NCI-H2107 (cell line): ENCODE data around the gene ADAMTSL3.

Source experiments
- DNase-seq: peaks from one replicate; lab custom pipeline; 2025; lab: John Stamatoyannopoulos, UW

ADAMTSL3 gene

DNA sequence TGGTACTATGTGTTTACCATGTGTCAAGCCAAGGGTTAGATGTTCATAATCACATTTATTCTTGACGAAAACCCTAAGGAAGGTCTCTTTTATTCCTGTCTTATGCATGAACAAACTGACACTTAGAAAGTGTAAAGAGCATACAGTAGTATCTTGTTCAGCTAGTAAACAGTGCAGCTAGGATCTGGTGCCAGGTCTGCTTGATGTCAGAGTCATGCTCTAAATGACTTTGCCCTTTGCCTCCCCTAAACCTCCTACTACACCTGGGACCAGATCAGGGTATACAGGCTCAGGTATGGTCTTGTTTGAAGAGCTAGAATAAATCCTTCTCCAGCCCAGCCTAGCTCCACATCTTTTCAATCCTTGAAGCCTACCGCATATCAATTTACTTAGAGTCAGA is 232.4 kb downstream of the ADAMTSL3 start:
- DNase-seq = no peak

- DNase-seq = no peak
These were observed 233.5 kb downstream of the ADAMTSL3 start for GRCh38 chr15:83887404-83887803.

DNA sequence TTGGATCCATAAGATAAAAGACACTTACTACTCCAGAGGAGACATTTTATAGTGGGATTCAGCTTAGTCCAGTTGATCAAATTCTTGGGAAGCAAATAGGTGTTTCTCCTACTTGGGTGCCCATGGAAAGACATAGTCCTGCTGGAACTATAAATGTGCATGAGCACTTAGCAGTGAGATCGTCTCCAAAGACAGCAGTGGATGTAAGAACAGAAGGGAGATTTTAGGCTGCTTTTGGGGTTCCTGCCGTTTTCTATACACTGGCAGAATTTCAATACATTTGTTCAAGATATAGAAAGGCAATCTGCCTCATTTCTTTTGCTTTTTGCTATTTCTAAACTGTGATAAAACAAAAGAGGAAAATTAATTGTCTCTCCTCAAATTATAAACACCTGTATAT is 234.0 kb downstream of the ADAMTSL3 start:
- DNase-seq = no peak

DNA sequence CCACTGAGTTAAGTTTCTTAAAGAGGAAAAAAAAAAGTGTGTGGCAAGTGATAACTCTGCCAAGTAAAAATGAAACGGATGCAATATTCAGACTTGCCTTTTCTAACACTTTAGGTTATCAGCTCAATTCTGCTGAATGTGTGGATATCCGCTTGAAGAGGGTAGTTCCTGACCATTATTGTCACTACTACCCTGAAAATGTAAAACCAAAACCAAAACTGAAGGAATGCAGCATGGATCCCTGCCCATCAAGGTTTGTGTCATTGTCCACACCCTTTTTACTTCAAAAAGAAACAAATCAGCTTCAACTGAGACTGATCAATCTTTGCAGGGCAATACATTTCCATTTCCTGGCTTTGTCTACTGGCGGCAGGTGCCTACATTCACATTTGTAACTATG is 236.1 kb downstream of the ADAMTSL3 start:
- DNase-seq = no peak

GRCh38 chr15:83890587-83890986 is 236.7 kb downstream of the ADAMTSL3 start:
- no peak for DNase-seq

DNA sequence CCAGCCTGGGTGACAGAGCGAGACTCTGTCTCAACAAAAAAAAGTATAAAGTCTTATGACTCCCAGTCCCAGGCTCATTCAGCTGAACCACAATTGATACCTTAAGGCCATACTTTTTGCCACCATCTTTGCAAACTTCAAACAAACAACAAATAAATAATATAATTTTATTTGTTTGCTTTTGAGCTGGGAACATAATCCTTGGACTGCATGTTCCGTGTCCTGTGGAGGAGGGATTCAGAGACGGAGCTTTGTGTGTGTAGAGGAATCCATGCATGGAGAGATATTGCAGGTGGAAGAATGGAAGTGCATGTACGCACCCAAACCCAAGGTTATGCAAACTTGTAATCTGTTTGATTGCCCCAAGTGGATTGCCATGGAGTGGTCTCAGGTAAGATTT is 238.6 kb downstream of the ADAMTSL3 start:
- no peak for DNase-seq

GRCh38 chr15:83893308-83893707 is 239.4 kb downstream of the ADAMTSL3 start:
- no peak for DNase-seq

DNA sequence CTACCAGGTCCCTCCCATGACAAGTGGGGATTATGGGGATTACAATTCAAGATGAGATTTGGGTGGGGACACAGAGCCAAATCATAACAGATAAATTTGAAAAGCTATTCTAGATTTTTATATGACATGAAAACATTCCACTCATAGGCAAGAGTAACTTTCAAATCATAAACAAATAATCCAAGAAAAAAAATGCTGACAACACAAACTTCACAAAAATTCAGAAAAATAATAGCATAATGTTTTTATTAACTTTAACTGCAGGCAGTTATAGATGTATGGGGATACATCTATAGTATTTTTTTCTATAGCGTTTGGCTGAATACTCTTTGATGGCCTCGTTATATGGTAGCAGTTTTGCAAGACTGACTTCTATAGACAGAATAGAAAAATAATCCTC is 243.1 kb downstream of the ADAMTSL3 start:
- DNase-seq = no peak

DNA sequence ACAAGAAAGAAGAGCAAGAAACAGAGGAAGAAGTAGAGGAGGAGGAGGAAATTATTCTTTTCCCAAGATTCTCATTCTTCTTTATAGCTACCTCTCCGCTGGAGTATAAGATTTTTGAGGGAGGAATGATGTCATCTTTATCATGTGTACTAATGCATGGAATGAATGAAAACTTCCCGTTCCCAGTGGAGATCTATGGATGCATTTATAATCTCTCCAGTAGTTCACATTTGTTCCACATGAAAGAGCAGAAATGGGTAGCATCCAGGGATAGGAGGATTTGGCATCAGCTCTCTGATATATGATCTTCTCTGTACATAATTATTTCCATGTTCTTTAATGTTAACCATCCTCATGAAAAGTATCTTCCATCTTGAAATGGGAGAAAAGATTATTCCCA is 244.4 kb downstream of the ADAMTSL3 start:
- no peak for DNase-seq

GRCh38 chr15:83899670-83900069 is 245.7 kb downstream of the ADAMTSL3 start:
- DNase-seq = no peak

DNA sequence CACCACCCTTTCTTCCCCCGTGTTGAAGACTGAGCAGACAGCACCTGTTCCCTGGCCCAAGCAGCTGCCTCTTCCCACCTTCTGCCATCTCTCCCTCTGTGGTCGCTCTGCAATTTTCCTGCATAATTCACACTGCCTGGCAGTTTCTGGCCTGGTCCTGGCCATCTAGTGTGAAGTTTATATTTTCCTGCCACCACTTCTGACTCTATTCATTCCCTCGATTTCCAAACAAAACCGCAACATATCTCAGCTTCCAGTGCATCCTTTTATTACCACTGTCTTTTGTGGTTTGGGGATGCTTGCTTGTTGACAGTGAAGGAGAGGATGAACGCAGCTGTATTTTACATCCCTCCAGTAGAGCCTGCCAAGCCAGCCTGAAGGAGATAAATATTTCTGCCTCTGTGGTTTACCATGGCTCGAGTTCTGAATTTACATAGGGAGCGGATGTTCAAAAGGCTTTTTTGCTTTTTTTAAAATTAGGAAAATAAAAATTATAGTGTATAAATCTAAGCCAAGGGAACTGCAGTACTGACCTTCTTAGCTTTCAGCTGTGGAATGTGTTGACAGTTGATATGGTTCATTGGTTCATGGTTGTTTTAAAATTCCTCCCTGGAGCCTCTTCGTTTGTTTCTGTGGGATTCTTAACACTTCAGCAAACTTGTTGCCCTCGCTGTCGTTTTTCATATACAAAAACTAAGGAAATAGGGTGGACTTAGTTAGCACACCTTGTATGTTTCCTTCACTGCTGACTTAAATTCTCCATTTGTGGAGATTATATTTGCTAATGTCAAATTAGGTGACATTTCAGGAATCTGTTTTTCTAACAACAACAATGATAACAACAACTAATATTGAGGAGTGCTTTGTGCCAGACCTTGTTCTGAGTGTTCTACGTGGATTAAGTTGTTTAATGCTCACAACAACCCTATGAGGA is 250.5 kb downstream of the ADAMTSL3 start:
- DNase-seq = no peak

DNA sequence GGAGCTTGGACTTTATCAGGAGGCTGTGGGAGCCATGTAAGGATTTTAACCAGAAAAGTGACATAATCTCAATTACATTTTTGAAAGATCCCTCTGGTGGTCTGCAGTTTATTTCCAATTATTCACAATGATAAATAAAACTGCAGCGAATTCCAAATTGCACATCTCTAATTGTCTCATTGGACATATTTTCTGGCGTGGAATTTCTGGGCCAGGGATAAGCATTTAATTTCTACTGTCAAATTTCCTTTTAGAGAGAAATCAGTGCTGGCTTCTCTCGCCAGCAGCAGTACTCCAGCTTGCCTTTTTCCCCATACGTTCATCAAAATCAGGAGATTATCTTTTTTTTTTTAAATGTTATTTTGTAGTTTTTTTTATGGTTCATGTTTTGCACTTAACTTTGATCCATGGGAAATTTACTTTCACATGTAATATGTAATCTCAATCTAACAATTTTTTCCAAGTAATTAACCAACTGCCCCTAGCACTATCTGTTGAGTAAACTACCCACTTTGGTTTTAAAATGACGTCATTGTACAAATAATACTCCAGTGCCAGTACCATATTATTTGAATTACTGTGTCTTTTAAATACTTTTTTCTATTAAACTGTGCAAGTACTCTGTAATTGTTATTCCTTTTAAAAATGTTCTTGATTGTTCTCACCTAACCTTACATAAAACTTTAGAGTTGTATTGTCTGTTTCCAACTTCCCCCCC is 251.8 kb downstream of the ADAMTSL3 start:
- DNase-seq = no peak

GRCh38 chr15:83911345-83911744 is 257.4 kb downstream of the ADAMTSL3 start:
- no peak for DNase-seq

GRCh38 chr15:83912343-83912742 is 258.4 kb downstream of the ADAMTSL3 start:
- no peak for DNase-seq

- no peak for DNase-seq
These were observed 259.2 kb downstream of the ADAMTSL3 start for GRCh38 chr15:83913034-83913632.

DNA sequence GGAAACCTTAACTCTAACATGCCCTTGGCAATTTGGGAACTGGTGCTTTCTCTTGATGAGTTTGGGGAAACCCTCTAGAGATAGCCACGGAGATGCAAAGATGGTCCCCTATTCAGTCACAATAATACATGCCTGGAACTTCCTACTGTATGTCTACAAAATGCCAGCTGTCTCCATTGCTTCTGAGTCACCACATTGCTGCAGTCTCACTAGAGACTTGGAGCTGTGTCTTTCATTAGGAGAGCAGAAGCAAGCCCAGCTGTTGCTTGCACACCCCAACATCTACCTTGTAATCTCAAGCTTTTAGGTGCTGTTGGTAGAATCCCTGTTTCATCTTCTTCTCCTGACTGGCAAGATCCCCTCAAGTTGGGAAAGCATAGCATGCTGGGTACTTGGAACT is 261.0 kb downstream of the ADAMTSL3 start:
- no peak for DNase-seq

- DNase-seq = no peak
These were observed 263.5 kb downstream of the ADAMTSL3 start for GRCh38 chr15:83917432-83917831.

DNA sequence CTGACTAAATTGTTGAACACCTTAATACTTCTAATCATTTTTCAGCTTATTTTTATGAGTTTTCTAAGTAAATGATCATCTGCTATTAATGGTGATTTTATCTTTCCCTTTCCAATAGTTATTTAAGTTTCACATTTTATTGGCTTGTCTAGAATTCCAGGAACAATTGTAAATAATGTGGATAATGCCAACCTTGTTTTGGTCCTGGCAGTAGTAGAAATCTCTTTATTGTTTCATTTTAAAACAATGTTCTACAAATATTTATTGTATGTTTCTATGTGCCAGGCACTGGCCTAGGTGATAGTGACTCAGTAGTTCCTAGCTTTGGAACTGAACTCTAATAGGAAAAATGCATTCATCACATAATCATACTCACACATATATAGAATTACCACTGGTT is 264.1 kb downstream of the ADAMTSL3 start:
- DNase-seq = no peak

DNA sequence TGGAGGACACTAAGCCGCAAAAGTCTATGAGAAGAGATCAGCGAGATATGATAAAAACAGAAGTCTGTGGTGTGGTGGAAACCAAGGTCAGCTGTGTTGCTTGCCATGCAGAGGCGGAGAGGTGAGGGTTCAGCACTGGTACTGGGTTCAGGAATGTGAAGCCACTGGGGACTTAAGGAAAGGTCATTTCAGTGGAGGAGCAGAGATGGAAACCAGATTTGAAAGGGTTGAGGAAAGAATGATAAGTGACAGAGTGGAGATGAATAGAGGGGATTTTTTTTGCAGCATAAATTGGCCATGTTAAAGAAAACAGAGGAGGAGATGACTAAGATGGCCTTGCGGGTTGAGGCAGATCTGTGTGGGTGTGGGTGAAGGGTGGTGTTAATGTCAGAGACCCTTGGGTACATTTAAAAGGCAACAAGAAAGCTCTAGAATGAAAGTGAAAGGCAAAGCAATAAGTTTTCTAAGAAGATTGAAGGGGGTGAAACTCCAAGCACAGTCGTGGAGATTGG is 265.5 kb downstream of the ADAMTSL3 start:
- DNase-seq = no peak

DNA sequence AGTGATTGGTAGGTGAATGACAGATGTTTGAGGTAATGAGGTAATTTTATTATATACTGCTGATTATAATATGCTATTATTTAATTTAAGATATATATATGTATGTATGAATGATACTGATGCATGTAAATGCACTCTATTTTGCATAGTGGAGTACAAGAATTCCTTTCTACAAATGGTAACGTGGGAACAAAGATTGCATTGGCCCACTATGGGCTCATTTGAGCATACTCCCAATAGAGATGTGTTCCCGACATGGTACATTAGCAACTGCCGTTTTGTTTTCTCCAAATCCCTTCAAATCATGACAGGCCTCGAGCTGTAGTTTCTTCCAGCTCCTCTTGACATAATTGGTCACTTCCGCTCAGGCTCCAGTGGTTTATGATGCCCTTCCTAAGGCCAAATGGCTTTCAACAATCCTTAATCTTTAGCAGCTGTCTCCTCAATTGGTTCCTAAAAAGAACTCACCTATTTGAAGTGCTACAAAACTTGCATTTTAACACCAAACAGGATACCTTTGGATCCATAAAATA is 266.1 kb downstream of the ADAMTSL3 start:
- no peak for DNase-seq

DNA sequence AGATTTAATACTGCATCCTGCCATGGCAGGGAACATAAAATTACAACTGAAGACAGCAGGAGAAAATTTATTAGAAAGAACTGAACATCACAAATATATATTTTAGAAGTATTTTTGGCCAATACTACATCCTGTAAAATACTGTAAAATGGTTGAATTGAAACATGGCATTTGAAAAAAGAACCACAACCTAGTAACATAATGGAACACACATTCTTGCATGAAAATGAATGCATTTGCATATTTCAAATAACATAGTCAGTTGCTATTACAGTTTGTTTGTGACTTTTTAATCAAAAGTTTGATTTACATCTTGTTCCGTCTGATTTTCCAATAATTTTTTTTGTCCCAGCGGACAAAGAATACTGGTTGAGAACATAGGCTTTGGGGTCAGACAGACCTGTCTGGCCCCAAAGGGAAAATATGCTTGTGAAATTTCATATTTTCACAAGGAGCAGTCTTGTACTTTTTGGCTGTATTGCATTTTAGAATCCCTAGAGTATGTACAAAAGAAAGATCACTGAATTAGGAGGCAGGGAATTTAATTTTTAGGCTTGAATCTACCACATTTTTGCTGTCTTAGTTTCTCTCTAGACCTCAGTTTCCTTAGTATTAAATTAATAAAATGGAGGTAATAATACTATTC is 268.8 kb downstream of the ADAMTSL3 start:
- no peak for DNase-seq

DNA sequence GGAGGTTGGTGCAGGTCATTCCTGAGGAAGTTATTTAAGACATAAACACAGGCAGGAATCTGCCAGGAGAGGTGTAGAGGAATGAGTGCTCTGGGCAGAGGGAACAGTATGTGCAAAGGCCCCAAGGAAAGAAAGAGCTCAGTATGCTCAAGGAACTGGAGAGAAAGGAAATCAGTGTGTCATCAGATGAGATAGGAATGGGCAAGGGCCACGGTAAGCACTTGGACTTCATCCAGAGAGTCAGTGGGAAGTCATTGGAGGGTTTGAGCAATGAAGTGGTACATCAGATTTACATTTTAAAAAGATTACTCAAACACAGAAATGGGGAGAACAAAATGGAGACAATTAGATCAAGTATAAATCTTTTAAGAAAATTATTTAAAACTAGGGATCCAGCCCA is 272.2 kb downstream of the ADAMTSL3 start:
- DNase-seq = no peak
